ENCODE data around the gene MAPK14. TPM values are rescaled to one million over a fixed set of nuclear protein-coding genes. Genes with fewer than 3 reads are reported as not detected.

The MAPK14 gene
- total and polyA plus RNA-seq, 8 donors, result 52.9 to 84.1 (median 68.3) TPM

DNA sequence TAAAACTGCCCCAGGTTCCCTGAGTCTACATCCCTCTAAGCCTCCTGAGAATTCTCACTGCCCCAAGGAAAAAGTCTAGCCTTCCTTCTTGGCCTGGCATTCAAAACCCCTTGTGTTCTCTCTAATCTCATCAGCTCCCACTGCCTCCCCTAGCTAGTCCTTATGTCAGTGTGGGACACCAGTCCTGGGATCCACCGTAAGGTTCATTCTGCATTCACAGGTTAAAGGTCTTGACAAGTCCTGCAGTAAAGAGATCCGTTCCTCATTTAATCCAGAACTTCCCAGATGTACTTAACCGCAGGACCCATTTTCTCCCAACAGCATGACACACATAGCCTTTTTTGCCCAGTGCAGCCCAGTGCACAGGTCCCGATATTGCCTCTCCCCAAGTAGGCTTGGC lies 114.4 kb downstream of the MAPK14 start:
- ATAC-seq (no peak), DNase-seq (peak in 1 of 4 donors; percentile 16)
- Histone ChIP-seq H3K36me3 (peaks cover 0 to 41% of the 10 kb centered on the region in 2 donors), H3K27me3 (no peaks in the 10 kb centered on the region), H3K4me1 (peaks cover 0 to 29% of the 10 kb centered on the region in 2 donors), H3K9me3 (no peaks in the 10 kb centered on the region), H3K27ac (no peak overlapping the region), H3K4me3 (no peak overlapping the region)
- TF ChIP-seq, protein P1, sequence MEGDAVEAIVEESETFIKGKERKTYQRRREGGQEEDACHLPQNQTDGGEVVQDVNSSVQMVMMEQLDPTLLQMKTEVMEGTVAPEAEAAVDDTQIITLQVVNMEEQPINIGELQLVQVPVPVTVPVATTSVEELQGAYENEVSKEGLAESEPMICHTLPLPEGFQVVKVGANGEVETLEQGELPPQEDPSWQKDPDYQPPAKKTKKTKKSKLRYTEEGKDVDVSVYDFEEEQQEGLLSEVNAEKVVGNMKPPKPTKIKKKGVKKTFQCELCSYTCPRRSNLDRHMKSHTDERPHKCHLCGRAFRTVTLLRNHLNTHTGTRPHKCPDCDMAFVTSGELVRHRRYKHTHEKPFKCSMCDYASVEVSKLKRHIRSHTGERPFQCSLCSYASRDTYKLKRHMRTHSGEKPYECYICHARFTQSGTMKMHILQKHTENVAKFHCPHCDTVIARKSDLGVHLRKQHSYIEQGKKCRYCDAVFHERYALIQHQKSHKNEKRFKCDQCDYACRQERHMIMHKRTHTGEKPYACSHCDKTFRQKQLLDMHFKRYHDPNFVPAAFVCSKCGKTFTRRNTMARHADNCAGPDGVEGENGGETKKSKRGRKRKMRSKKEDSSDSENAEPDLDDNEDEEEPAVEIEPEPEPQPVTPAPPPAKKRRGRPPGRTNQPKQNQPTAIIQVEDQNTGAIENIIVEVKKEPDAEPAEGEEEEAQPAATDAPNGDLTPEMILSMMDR (IDR thresholded peaks at IDR 0.05), result no peak
- intact Hi-C loops (cut with DNase I), result no loop called here

DNA sequence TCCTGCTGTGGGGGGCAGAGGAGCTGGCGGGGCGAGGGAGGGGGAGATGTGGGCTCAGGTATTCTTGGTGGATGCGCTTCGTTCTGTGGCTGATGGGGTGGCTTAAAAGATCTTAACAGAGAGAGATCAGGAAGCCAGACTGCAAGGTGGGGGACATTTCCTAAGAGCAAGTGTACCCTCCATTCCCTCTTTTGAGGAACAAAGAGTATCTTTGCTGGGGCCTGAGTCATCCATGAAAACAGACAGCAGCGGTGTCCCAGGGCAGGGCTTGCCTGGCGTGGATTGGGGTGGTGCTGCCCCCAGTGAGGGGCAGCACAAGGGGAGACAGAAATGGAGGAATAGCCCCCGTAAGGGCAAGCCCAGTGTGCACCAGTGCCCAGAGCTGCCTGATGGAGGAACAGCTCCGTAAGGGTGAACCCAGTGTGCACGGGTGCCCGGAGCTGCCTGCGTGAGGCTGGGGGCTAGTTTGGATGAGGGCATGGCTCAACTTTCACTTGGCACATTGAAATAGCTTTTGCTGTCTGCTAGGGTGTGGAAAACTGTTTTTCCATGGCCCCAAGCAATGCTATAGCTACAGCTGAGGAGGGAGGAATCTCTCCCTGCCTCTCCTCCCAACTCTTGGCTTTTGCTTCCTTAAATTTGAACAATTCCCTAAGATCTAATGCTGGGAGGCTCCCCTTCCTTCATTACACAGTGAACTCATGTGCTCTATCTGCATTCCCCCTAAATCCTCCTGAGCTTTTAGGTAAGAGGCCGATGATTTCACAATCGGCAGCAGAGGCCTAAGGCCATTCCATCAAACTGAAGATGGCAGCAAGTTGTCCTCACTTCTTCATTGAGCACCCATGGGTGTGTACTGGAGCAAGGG lies 115.6 kb downstream of the MAPK14 start:
- peaks cover 0 to 36% of the 10 kb centered on the region in 2 donors for H3K4me1 ChIP-seq
- ATAC-seq (no peak), DNase-seq (peak in 1 of 4 donors; percentile 29)
- intact Hi-C loops (cut with DNase I), result no loop called here
- H3K27me3 ChIP-seq, result no peaks in the 10 kb centered on the region
- no peaks in the 10 kb centered on the region for H3K9me3 ChIP-seq
- no peak overlapping the region for H3K27ac ChIP-seq
- TF ChIP-seq, protein P1 (IDR thresholded peaks at IDR 0.05), result no peak
- H3K4me3 ChIP-seq, result no peak overlapping the region
- peaks cover 0 to 29% of the 10 kb centered on the region in 2 donors for H3K36me3 ChIP-seq

GRCh38 chr6:36145495-36145894 lies 117.9 kb downstream of the MAPK14 start:
- ATAC-seq, result no peak
- H3K36me3 ChIP-seq, result peaks cover 0 to 6% of the 10 kb centered on the region in 2 donors
- H3K4me3 ChIP-seq, result no peak overlapping the region
- peak in 1 of 4 donors; percentile 16 for DNase-seq
- H3K27ac ChIP-seq, result no peak overlapping the region
- intact Hi-C loops (cut with DNase I), result no loop called here
- no peaks in the 10 kb centered on the region for H3K27me3 ChIP-seq
- H3K4me1 ChIP-seq, result peaks cover 10 to 45% of the 10 kb centered on the region in 2 donors
- H3K9me3 ChIP-seq, result no peaks in the 10 kb centered on the region
- TF ChIP-seq, protein P1 (IDR thresholded peaks at IDR 0.05), result no peak

DNA sequence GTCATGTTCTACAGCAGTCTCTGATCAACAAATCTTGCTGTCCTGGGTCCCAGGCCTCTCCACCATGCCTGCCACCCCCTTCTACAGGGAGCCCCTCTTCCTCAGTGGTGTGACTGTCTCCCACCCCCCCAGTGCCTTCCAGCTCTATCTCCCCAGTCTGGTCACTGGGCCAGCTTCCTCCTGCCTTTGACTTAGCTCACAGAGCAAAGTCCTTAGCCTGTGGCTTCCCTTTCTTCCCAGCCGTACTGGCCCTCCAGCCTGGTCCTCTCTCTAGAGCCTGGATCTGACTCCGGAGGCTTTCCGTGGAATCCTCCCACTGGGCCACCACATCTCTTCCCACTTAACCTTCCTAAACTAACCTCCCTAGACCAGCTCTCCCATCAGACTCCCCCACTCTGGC lies 119.7 kb downstream of the MAPK14 start:
- TF ChIP-seq, protein P1 (IDR thresholded peaks at IDR 0.05), result no peak
- no peaks in the 10 kb centered on the region for H3K27me3 ChIP-seq
- no peaks in the 10 kb centered on the region for H3K36me3 ChIP-seq
- intact Hi-C loops (cut with DNase I), result no loop called here
- no peaks in the 10 kb centered on the region for H3K9me3 ChIP-seq
- H3K4me3 ChIP-seq, result no peak overlapping the region
- DNase-seq, result peak in 1 of 4 donors; percentile 33
- ATAC-seq, result peak; percentile 34
- peak overlapping the region in 1 of 2 donors; percentile 69 for H3K27ac ChIP-seq
- H3K4me1 ChIP-seq, result peaks cover 10 to 39% of the 10 kb centered on the region in 2 donors

GRCh38 chr6:36149476-36149875 lies 121.9 kb downstream of the MAPK14 start:
- Histone ChIP-seq H3K4me1 (peaks cover 10 to 26% of the 10 kb centered on the region in 2 donors), H3K4me3 (no peak overlapping the region), H3K27ac (peak overlapping the region in 1 of 2 donors; percentile 7), H3K36me3 (no peaks in the 10 kb centered on the region), H3K27me3 (no peaks in the 10 kb centered on the region), H3K9me3 (no peaks in the 10 kb centered on the region)
- ATAC-seq (peak; percentile 59), DNase-seq (no peak)
- TF ChIP-seq, protein P1 (IDR thresholded peaks at IDR 0.05), result no peak
- intact Hi-C loops (cut with DNase I), result no loop called here
